GM19238 (cell line): ENCODE results near the gene TANC2.
A peak's percentile ranks its signal among the peaks of the same experiment; 100 is the strongest.
"Not testable (repeated sequence)": the region's sequence is repeated elsewhere in the genome, so short reads cannot be mapped to it uniquely, and the experiment has no call there.

Experiments
- DNase-seq: peaks from one replicate; pipeline ENCODE4 v3.0.0; 2011; ENCODE audit warnings: low spot score; ENCODE audit not compliant: insufficient read length

Gene TANC2

GRCh38 chr17:62964506-62964905 lies 1.5 kb upstream of the TANC2 start:
- DNase-seq = no peak

- DNase-seq = no peak
Observed at GRCh38 chr17:62965174-62965685, 805 bp upstream of the TANC2 start.

GRCh38 chr17:62966426-62967204 lies 580 bp downstream of the TANC2 start:
- peak; percentile 4 for DNase-seq

- DNase-seq = no peak
Observed at GRCh38 chr17:62967205-62967529, 1.1 kb downstream of the TANC2 start.

GRCh38 chr17:62968445-62968923 lies 2.4 kb downstream of the TANC2 start:
- DNase-seq = peak; percentile 63

- DNase-seq = no peak
Observed at GRCh38 chr17:62970610-62971009, 4.6 kb downstream of the TANC2 start.

GRCh38 chr17:62971853-62972252 lies 5.8 kb downstream of the TANC2 start:
- DNase-seq = no peak

GRCh38 chr17:62974788-62975187 lies 8.8 kb downstream of the TANC2 start:
- no peak for DNase-seq

GRCh38 chr17:62975206-62975605 lies 9.2 kb downstream of the TANC2 start:
- DNase-seq = no peak

GRCh38 chr17:62976643-62977231 lies 10.7 kb downstream of the TANC2 start:
- DNase-seq = not testable (repeated sequence)

GRCh38 chr17:62980842-62981241 lies 14.8 kb downstream of the TANC2 start:
- no peak for DNase-seq

- DNase-seq = no peak
Observed at GRCh38 chr17:62981933-62982332, 15.9 kb downstream of the TANC2 start.

GRCh38 chr17:62984801-62985200 lies 18.8 kb downstream of the TANC2 start:
- no peak for DNase-seq

GRCh38 chr17:62986549-62986948 lies 20.5 kb downstream of the TANC2 start:
- DNase-seq = no peak

GRCh38 chr17:62987136-62987535 lies 21.1 kb downstream of the TANC2 start:
- DNase-seq = no peak

- DNase-seq = no peak
Observed at GRCh38 chr17:62989501-62989900, 23.5 kb downstream of the TANC2 start.

- no peak for DNase-seq
Observed at GRCh38 chr17:62994931-62995330, 28.9 kb downstream of the TANC2 start.

GRCh38 chr17:62995377-62995885 lies 29.4 kb downstream of the TANC2 start:
- no peak for DNase-seq

- no peak for DNase-seq
Observed at GRCh38 chr17:62996221-62996620, 30.2 kb downstream of the TANC2 start.

GRCh38 chr17:62998166-62998565 lies 32.1 kb downstream of the TANC2 start:
- no peak for DNase-seq

- DNase-seq = no peak
Observed at GRCh38 chr17:62998665-62999393, 32.8 kb downstream of the TANC2 start.

- DNase-seq = no peak
Observed at GRCh38 chr17:62999736-63000135, 33.7 kb downstream of the TANC2 start.
